GM12878 (cell line): ENCODE measurements around the gene SLC26A8. TPM values are rescaled to one million over a fixed set of nuclear protein-coding genes. Genes with fewer than 3 reads are reported as not detected.

Experiments
- ATAC-seq: fragments of 200-7000 bp; cut with Tn5 transposase; 3 replicates; pipeline ENCODE4 v1.9.1; 2020; ENCODE audit warnings: mild to moderate bottlenecking, moderate library complexity
- BruUV-seq: library from RNA; stranded (reverse); fragments of 400-500 nt; replicated peaks from 2 replicates; lab custom pipeline; 2021; lab: Mats Ljungman, UMichigan
- CTCF ChIA-PET: fragments of 300-600 bp; sonication (Branson Sonifier 250); formaldehyde crosslinking; extraction: SDS; loops from one replicate; lab custom pipeline; 2021; ENCODE audit warnings: inconsistent platforms; lab: Yijun Ruan, JAX
- POLR2A ChIA-PET: fragments of 350-600 bp; formaldehyde crosslinking; extraction: SDS; loops from one replicate; lab custom pipeline; 2021; ENCODE audit warnings: inconsistent platforms; lab: Charles Lee
- RAD21 ChIA-PET: fragments of 300-600 bp; sonication (Branson Sonifier 250); formaldehyde crosslinking; loops from one replicate; lab custom pipeline; 2023; ENCODE audit warnings: antibody characterized with exemption; ENCODE audit not compliant: unreplicated experiment; lab: Charles Lee
- SMC1A ChIA-PET: fragments of 300-600 bp; sonication (Branson Sonifier 250); formaldehyde crosslinking; loops from one replicate; lab custom pipeline; 2023; ENCODE audit not compliant: unreplicated experiment, uncharacterized antibody; lab: Charles Lee
- DNase-seq: peaks from one replicate; pipeline ENCODE4 v3.0.0-alpha.2; 2011; ENCODE audit warnings: low read depth, low spot score
- FAIRE-seq: peaks from 3 replicates; lab custom pipeline; 2011; peaks lifted over from hg19 to GRCh38; lab: Jason Lieb, UNC
- H2AFZ ChIP-seq: 2 replicates; pipeline ENCODE4 v1.6.0; 2011; ENCODE audit warnings: low read depth, low read length, control low read depth; ENCODE audit not compliant: control insufficient read depth
- H3K27ac ChIP-seq: 2 replicates; pipeline ENCODE4 v1.5.1; 2011; ENCODE audit warnings: control low read depth; ENCODE audit not compliant: control insufficient read depth, insufficient read depth
- H3K27me3 ChIP-seq, 2 experiments: replicated peaks in 1 of 2; 2 replicates each; pipeline versions ENCODE4 v1.6.0 to v1.6.1; 2011; ENCODE audit warnings: low read length in 1 of 2; ENCODE audit not compliant: control insufficient read depth in 2 of 2, insufficient read depth in 2 of 2
- H3K36me3 ChIP-seq, 2 experiments: 2 replicates each; pipeline ENCODE4 v1.5.1; 2011; ENCODE audit warnings: low read length in 1 of 2; ENCODE audit not compliant: control insufficient read depth in 2 of 2, insufficient read depth in 2 of 2
- H3K4me1 ChIP-seq: 2 replicates; pipeline ENCODE4 v1.6.1; 2011; ENCODE audit warnings: mild to moderate bottlenecking, low read length, moderate library complexity, mixed read lengths; ENCODE audit not compliant: control insufficient read depth, insufficient read depth
- H3K4me2 ChIP-seq: 2 replicates; pipeline ENCODE4 v1.6.0; 2011; ENCODE audit warnings: control low read depth; ENCODE audit not compliant: control insufficient read depth, insufficient read depth
- H3K4me3 ChIP-seq: fragments of 200-600 bp; sonication (generic); 2 replicates; pipeline ENCODE4 v1.5.1; 2016
- H3K79me2 ChIP-seq: 2 replicates; pipeline ENCODE4 v1.6.0; 2011; ENCODE audit warnings: low read length; ENCODE audit not compliant: control insufficient read depth, insufficient read depth
- H3K9ac ChIP-seq: 2 replicates; pipeline ENCODE4 v1.8.0; 2011; ENCODE audit warnings: low read length, control low read depth, mixed read lengths; ENCODE audit not compliant: control insufficient read depth, insufficient read depth
- H3K9me3 ChIP-seq: replicated peaks from 3 replicates; pipeline ENCODE4 v1.5.1; 2011; ENCODE audit warnings: mild to moderate bottlenecking, low read length; ENCODE audit not compliant: control insufficient read depth, insufficient read depth
- H4K20me1 ChIP-seq: 2 replicates; pipeline ENCODE4 v1.6.0; 2011; ENCODE audit not compliant: control insufficient read depth, insufficient read depth
- BMI1 ChIP-seq: fragments of 450-650 bp; IDR thresholded peaks from 2 replicates; pipeline ENCODE4 v1.6.1; 2016; ENCODE audit warnings: mild to moderate bottlenecking, moderate library complexity, borderline replicate concordance
- CREB1 ChIP-seq: IDR thresholded peaks from 2 replicates; pipeline ENCODE4 v1.6.1; 2012; ENCODE audit warnings: low read depth, mild to moderate bottlenecking, inconsistent platforms
- CREM ChIP-seq: IDR thresholded peaks from 2 replicates; pipeline ENCODE4 v1.6.1; 2014; ENCODE audit warnings: antibody characterized with exemption, low read depth
- ETV6 ChIP-seq, 2 experiments: fragments of 450-650 bp in 1 of 2; IDR thresholded peaks in 1 of 2; conservative IDR thresholded peaks in 1 of 2; 2 replicates each; pipeline ENCODE4 v1.6.1; 2014; ENCODE audit warnings: antibody characterized with exemption in 1 of 2, borderline replicate concordance in 1 of 2, low read depth in 1 of 2, mild to moderate bottlenecking in 1 of 2, moderate library complexity in 1 of 2
- JUND ChIP-seq: IDR thresholded peaks from 2 replicates; pipeline ENCODE4 v1.6.1; 2012; ENCODE audit warnings: low read depth, mild to moderate bottlenecking, low read length, improper control_type of control experiment, moderate library complexity
- NFYA ChIP-seq: IDR thresholded peaks from 2 replicates; pipeline ENCODE4 v1.6.1; 2011; ENCODE audit warnings: low read depth, mild to moderate bottlenecking, low read length, improper control_type of control experiment, borderline replicate concordance
- PAX5 ChIP-seq: IDR thresholded peaks from 2 replicates; pipeline ENCODE4 v1.6.1; 2011; ENCODE audit warnings: low read depth, low read length, borderline replicate concordance
- STAT1 ChIP-seq: fragments of 450-650 bp; conservative IDR thresholded peaks from 2 replicates; pipeline ENCODE4 v1.6.1; 2014; ENCODE audit warnings: antibody characterized with exemption, mild to moderate bottlenecking
- TAF1 ChIP-seq: IDR thresholded peaks from 2 replicates; pipeline ENCODE4 v1.6.1; 2011; ENCODE audit warnings: mild to moderate bottlenecking, low read depth, low read length, borderline replicate concordance
- WGBS: methylation state at CpG from one replicate; pipeline ENCODE4 v1.1.6; 2016; ENCODE audit warnings: low lambda C conversion rate; ENCODE audit not compliant: insufficient replicate concordance, insufficient coverage; ENCODE audit errors: missing lambda C conversion rate; 5-methylcytosine and 5-hydroxymethylcytosine counted together
- in situ Hi-C: fragments of 300-500 bp; cut with MboI; formaldehyde crosslinking; loops from 9 replicates; pipeline ENCODE4 v1.14.3; 2018; ENCODE audit warnings: mixed read lengths
- intact Hi-C: fragments of 100-400 bp; cut with micrococcal nuclease; formaldehyde crosslinking; loops from one replicate; pipeline ENCODE4 v1.14.2; 2022; ENCODE audit not compliant: unreplicated experiment
- polyA plus RNA-seq, 11 experiments: library from polyadenylated mRNA; depleted of rRNA in 4 of 11; unstranded in 6 of 11; stranded (reverse) in 5 of 11; fragments of >200 nt; fragmentation: Nextera tagmentation in 4 of 11; fragmentation: Illumina TruSeq in 1 of 11; extraction: Ambion mirVana in 4 of 11; extraction: Trizol in 1 of 11; gene quantifications; 1 replicate in 1 of 11; 2 replicates in 10 of 11; pipeline versions ENCODE4 v1.2.1 to v1.2.3, GENCODE V29; 2011 to 2016; ENCODE audit warnings: inconsistent platforms in 2 of 11, missing spikeins in 2 of 11, low read depth in 1 of 11
- total RNA-seq, 4 experiments: library from RNA; depleted of rRNA in 3 of 4; stranded (reverse); fragments of >200 nt in 3 of 4; fragmentation: Illumina TruSeq in 1 of 4; extraction: Trizol in 1 of 4; gene quantifications; 2 replicates each; pipeline versions ENCODE4 v1.2.1 to v1.2.3, GENCODE V29; 2013 to 2021
- TF ChIP-seq, protein P1 (sequence below): fragments of 450-650 bp; IDR thresholded peaks from 2 replicates; pipeline ENCODE4 v1.6.1; 2016; ENCODE audit warnings: mild to moderate bottlenecking, moderate library complexity, borderline replicate concordance
- TF ChIP-seq, protein P2 (sequence below): fragments of 450-650 bp; IDR thresholded peaks from 2 replicates; pipeline ENCODE4 v1.6.1; 2017; ENCODE audit warnings: borderline replicate concordance
- TF ChIP-seq, protein P3 (sequence below): fragments of 450-650 bp; IDR thresholded peaks from 2 replicates; pipeline ENCODE4 v1.6.1; 2017; ENCODE audit warnings: mild to moderate bottlenecking, moderate library complexity

SLC26A8 gene
- total and polyA plus RNA-seq, 10 of the 15 experiments (the other 5 are each of a cell fraction or from before 2014, with no cell fraction given): 0.09 to 0.95 (median 0.27) TPM; not detected in 2

DNA sequence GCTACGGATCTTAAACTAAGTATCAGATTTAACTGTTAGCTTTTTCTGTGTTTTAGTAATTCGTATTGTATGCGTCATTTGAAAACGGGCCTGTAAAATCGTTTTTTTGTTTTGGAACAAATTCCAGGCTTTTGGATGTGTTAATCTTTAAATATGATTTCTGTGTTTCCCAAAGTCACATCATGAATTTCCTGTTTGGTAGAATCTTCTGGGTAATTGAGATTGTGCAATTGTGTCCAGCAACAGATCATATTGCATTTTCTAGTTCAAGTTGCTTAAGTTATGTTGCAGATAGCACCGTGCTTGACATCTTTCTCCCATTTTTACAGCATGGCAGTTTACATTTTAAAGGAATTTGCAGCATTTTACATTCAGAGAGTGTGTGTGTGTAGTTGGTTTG is 5.0 kb upstream of the SLC26A8 start:
- no peak overlapping the region for H2AFZ ChIP-seq
- peaks cover 69% of the 10 kb centered on the region for H3K79me2 ChIP-seq
- POLR2A ChIA-PET: interaction anchor here (0.6 to 4.0 kb wide), 15 partner anchors 9 to 330 kb away, joined by 3 to 30 read pairs (median 5); no protein-coding TSS in a partner anchor
- BruUV-seq: no TSS peak
- H3K4me1 ChIP-seq: peaks cover under 1% of the 10 kb centered on the region
- peak overlapping the region; percentile 87 for H3K4me3 ChIP-seq
- no peaks in the 10 kb centered on the region; a peak in 1 of 4 replicates for H3K27me3 ChIP-seq
- peak overlapping the region; percentile 91 for H3K9ac ChIP-seq
- peak overlapping the region; percentile 84; the same call in 1 of the 2 replicates for H3K27ac ChIP-seq
- SMC1A ChIA-PET: interaction anchor here (0.6 to 6.8 kb wide), 27 partner anchors 9 to 333 kb away, joined by 3 to 167 read pairs (median 5); no protein-coding TSS in a partner anchor
- RAD21 ChIA-PET: interaction anchor here (0.7 to 6.8 kb wide), 17 partner anchors 9 to 330 kb away, joined by 3 to 140 read pairs (median 6); no protein-coding TSS in a partner anchor
- in situ Hi-C loops: loop anchor here (5.0 kb wide), 1 partner anchor 68 kb away; no protein-coding TSS in a partner anchor
- CTCF ChIA-PET: interaction anchor here (0.7 to 6.6 kb wide), 14 partner anchors 13 to 330 kb away, joined by 3 to 165 read pairs (median 5); partner anchors contain the start of gene BRPF3
- intact Hi-C loops: loop anchor here (5.0 kb wide), 1 partner anchor 273 kb away; no protein-coding TSS in a partner anchor
- ATAC-seq (no peak), DNase-seq (no peak), FAIRE-seq (no peak)
- peak overlapping the region; percentile 80 for H3K4me2 ChIP-seq
- 30% methylated on average over 6 of the region's 6 CpGs for WGBS
- no peaks in the 10 kb centered on the region for H3K36me3 ChIP-seq
- H3K9me3 ChIP-seq: no peaks in the 10 kb centered on the region
- no peaks in the 10 kb centered on the region for H4K20me1 ChIP-seq
- TF ChIP-seq BMI1 (no peak), PAX5 (no peak), JUND (no peak), CREM (no peak), STAT1 (no peak), TAF1 (no peak), CREB1 (no peak), NFYA (no peak), ETV6 (conservative IDR thresholded peaks at IDR 0.05 in 1 of 2, IDR thresholded peaks at IDR 0.05 in 1 of 2; ENCODE audit: borderline replicate concordance in 1 of 2, low read depth in 1 of 2) (no peak)
- TF ChIP-seq, protein P1, sequence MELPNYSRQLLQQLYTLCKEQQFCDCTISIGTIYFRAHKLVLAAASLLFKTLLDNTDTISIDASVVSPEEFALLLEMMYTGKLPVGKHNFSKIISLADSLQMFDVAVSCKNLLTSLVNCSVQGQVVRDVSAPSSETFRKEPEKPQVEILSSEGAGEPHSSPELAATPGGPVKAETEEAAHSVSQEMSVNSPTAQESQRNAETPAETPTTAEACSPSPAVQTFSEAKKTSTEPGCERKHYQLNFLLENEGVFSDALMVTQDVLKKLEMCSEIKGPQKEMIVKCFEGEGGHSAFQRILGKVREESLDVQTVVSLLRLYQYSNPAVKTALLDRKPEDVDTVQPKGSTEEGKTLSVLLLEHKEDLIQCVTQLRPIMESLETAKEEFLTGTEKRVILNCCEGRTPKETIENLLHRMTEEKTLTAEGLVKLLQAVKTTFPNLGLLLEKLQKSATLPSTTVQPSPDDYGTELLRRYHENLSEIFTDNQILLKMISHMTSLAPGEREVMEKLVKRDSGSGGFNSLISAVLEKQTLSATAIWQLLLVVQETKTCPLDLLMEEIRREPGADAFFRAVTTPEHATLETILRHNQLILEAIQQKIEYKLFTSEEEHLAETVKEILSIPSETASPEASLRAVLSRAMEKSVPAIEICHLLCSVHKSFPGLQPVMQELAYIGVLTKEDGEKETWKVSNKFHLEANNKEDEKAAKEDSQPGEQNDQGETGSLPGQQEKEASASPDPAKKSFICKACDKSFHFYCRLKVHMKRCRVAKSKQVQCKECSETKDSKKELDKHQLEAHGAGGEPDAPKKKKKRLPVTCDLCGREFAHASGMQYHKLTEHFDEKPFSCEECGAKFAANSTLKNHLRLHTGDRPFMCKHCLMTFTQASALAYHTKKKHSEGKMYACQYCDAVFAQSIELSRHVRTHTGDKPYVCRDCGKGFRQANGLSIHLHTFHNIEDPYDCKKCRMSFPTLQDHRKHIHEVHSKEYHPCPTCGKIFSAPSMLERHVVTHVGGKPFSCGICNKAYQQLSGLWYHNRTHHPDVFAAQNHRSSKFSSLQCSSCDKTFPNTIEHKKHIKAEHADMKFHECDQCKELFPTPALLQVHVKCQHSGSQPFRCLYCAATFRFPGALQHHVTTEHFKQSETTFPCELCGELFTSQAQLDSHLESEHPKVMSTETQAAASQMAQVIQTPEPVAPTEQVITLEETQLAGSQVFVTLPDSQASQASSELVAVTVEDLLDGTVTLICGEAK: no peak
- TF ChIP-seq, protein P2, sequence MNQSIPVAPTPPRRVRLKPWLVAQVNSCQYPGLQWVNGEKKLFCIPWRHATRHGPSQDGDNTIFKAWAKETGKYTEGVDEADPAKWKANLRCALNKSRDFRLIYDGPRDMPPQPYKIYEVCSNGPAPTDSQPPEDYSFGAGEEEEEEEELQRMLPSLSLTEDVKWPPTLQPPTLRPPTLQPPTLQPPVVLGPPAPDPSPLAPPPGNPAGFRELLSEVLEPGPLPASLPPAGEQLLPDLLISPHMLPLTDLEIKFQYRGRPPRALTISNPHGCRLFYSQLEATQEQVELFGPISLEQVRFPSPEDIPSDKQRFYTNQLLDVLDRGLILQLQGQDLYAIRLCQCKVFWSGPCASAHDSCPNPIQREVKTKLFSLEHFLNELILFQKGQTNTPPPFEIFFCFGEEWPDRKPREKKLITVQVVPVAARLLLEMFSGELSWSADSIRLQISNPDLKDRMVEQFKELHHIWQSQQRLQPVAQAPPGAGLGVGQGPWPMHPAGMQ: no peak
- TF ChIP-seq, protein P3, sequence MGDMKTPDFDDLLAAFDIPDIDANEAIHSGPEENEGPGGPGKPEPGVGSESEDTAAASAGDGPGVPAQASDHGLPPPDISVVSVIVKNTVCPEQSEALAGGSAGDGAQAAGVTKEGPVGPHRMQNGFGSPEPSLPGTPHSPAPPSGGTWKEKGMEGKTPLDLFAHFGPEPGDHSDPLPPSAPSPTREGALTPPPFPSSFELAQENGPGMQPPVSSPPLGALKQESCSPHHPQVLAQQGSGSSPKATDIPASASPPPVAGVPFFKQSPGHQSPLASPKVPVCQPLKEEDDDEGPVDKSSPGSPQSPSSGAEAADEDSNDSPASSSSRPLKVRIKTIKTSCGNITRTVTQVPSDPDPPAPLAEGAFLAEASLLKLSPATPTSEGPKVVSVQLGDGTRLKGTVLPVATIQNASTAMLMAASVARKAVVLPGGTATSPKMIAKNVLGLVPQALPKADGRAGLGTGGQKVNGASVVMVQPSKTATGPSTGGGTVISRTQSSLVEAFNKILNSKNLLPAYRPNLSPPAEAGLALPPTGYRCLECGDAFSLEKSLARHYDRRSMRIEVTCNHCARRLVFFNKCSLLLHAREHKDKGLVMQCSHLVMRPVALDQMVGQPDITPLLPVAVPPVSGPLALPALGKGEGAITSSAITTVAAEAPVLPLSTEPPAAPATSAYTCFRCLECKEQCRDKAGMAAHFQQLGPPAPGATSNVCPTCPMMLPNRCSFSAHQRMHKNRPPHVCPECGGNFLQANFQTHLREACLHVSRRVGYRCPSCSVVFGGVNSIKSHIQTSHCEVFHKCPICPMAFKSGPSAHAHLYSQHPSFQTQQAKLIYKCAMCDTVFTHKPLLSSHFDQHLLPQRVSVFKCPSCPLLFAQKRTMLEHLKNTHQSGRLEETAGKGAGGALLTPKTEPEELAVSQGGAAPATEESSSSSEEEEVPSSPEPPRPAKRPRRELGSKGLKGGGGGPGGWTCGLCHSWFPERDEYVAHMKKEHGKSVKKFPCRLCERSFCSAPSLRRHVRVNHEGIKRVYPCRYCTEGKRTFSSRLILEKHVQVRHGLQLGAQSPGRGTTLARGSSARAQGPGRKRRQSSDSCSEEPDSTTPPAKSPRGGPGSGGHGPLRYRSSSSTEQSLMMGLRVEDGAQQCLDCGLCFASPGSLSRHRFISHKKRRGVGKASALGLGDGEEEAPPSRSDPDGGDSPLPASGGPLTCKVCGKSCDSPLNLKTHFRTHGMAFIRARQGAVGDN: no peak
